ENCODE data around the gene FIS1. TPM values are rescaled to one million over a fixed set of nuclear protein-coding genes. Genes with fewer than 3 reads are reported as not detected.

FIS1 gene
- total and polyA plus RNA-seq, 7 donors, result 239 to 368 (median 263) TPM

- TF ChIP-seq CTCF (IDR thresholded peaks at IDR 0.05), result no peak
Measured at GRCh38 chr7:101248276-101248675, 3.4 kb upstream of the FIS1 start.

GRCh38 chr7:101245147-101245668 is 327 bp upstream of the FIS1 start:
- Histone ChIP-seq H3K36me3 (ENCODE audit: insufficient read depth in 1 of 2, low read depth in 1 of 2) (peaks cover 3 to 29% of the 10 kb centered on the region in 2 donors), H3K4me3 (peak overlapping the region; percentile 93), H3K27me3 (ENCODE audit: insufficient read depth in 3 of 3, low read length in 2 of 3) (no peaks in the 10 kb centered on the region), H3K27ac (peak overlapping the region; percentile 99), H3K4me1 (peaks cover 44% of the 10 kb centered on the region), H3K9me3 (no peaks in the 10 kb centered on the region)
- DNase-seq (no peak), ATAC-seq (no peak)
- WGBS, 3 donors, result 26 to 29% (median 29%) methylated on average over 31 to 32 of the region's 32 CpGs
- intact Hi-C loops (cut with DNase I), result loop anchor here (2.0 to 10.0 kb wide), 2 partner anchors 26 to 360 kb away; partner anchors contain the start of genes UFSP1 (in 1 of the 2) and ZNHIT1 (in 1 of the 2)
- TF ChIP-seq CTCF (IDR thresholded peaks at IDR 0.05), result no peak

More at GRCh38 chr7:101248276-101248675, 3.4 kb upstream of the FIS1 start:
- 95 to 97% (median 96%) methylated on average over 5 of the region's 5 CpGs for WGBS, 3 donors
- ATAC-seq (no peak), DNase-seq (no peak)
- Histone ChIP-seq H3K4me3 (no peak overlapping the region), H3K27ac (no peak overlapping the region), H3K4me1 (peaks cover 23% of the 10 kb centered on the region), H3K27me3 (ENCODE audit: insufficient read depth in 3 of 3, low read length in 2 of 3) (no peaks in the 10 kb centered on the region), H3K9me3 (no peaks in the 10 kb centered on the region), H3K36me3 (ENCODE audit: insufficient read depth in 1 of 2, low read depth in 1 of 2) (peaks cover 0 to 25% of the 10 kb centered on the region in 2 donors)
- intact Hi-C loops (cut with DNase I), result loop anchor here in 1 of 2 donors (10.0 kb wide), 1 partner anchor 363 kb away; the partner anchor contains the start of gene UFSP1

- peaks cover 3 to 33% of the 10 kb centered on the region in 2 donors for H3K36me3 ChIP-seq (ENCODE audit: insufficient read depth in 1 of 2, low read depth in 1 of 2)
- WGBS, 3 donors, result 9 to 11% (median 9%) methylated on average over 28 of the region's 28 CpGs
- intact Hi-C loops (cut with DNase I), result loop anchor here (2.0 to 10.0 kb wide), 2 partner anchors 25 to 359 kb away; partner anchors contain the start of genes UFSP1 (in 1 of the 2) and ZNHIT1 (in 1 of the 2)
- H3K27ac ChIP-seq, result peak overlapping the region; percentile 99
- H3K4me1 ChIP-seq, result peaks cover 47% of the 10 kb centered on the region
- H3K9me3 ChIP-seq, result no peaks in the 10 kb centered on the region
- peak overlapping the region; percentile 93 for H3K4me3 ChIP-seq
- peak in 2 of 4 donors; percentile 4 to 11 for ATAC-seq
- no peaks in the 10 kb centered on the region for H3K27me3 ChIP-seq (ENCODE audit: insufficient read depth in 3 of 3, low read length in 2 of 3)
- no peak for TF ChIP-seq CTCF (IDR thresholded peaks at IDR 0.05)
- no peak for DNase-seq
Measured at GRCh38 chr7:101243646-101244374, 1.1 kb downstream of the FIS1 start.

GRCh38 chr7:101241443-101242349 is 3.2 kb downstream of the FIS1 start:
- intact Hi-C loops (cut with DNase I), result loop anchor here in 1 of 2 donors (10.0 kb wide), 1 partner anchor 357 kb away; the partner anchor contains the start of gene UFSP1
- no peaks in the 10 kb centered on the region for H3K9me3 ChIP-seq
- ATAC-seq, result no peak
- TF ChIP-seq CTCF (IDR thresholded peaks at IDR 0.05), result no peak
- H3K27me3 ChIP-seq (ENCODE audit: insufficient read depth in 3 of 3, low read length in 2 of 3), result no peaks in the 10 kb centered on the region
- H3K4me1 ChIP-seq, result peaks cover 50% of the 10 kb centered on the region
- no peak for DNase-seq
- H3K27ac ChIP-seq, result peak overlapping the region; percentile 99
- peaks cover 3 to 41% of the 10 kb centered on the region in 2 donors for H3K36me3 ChIP-seq (ENCODE audit: insufficient read depth in 1 of 2, low read depth in 1 of 2)
- WGBS, 3 donors, result 43 to 67% (median 54%) methylated on average over 16 of the region's 16 CpGs
- H3K4me3 ChIP-seq, result peak overlapping the region; percentile 4
